Mesothelial cell of epicardium (in vitro differentiated cells): Measurements from ENCODE around the gene AFDN. TPM values are rescaled to one million over a fixed set of nuclear protein-coding genes. Genes with fewer than 3 reads are reported as not detected.

ENCODE experiments used
- DNase-seq, 2 experiments: peaks; one replicate each; pipeline ENCODE4 v3.0.0; 2021; ENCODE audit warnings: low spot score in 2 of 2; ENCODE audit not compliant: unreplicated experiment in 2 of 2
- H3K27ac Mint-ChIP-seq: 2 replicates; pipeline ENCODE4 v1.8.0; 2021; ENCODE audit warnings: mixed read lengths
- H3K27me3 Mint-ChIP-seq: 2 replicates; pipeline ENCODE4 v1.8.0; 2021; ENCODE audit warnings: low read depth, mixed read lengths
- H3K36me3 Mint-ChIP-seq: 2 replicates; pipeline ENCODE4 v1.8.0; 2021; ENCODE audit warnings: mixed read lengths
- H3K4me1 Mint-ChIP-seq: 2 replicates; pipeline ENCODE4 v1.8.0; 2021; ENCODE audit warnings: mixed read lengths
- H3K4me3 Mint-ChIP-seq: 2 replicates; pipeline ENCODE4 v1.8.0; 2021; ENCODE audit warnings: mild to moderate bottlenecking, moderate library complexity, mixed read lengths
- H3K9me3 Mint-ChIP-seq: 2 replicates; pipeline ENCODE4 v1.8.0; 2021; ENCODE audit warnings: mixed read lengths
- total RNA-seq: library from RNA; stranded (reverse); gene quantifications from 3 replicates; pipeline ENCODE4 v1.2.1, GENCODE V29; 2021
- TF ChIP-seq, protein P1 (sequence below): fragments of 200-600 bp; sonication (generic); IDR thresholded peaks from one replicate; pipeline ENCODE4 v1.5.0; 2021; ENCODE audit warnings: antibody characterized with exemption; ENCODE audit not compliant: unreplicated experiment

Gene AFDN
- total RNA-seq, 1 donor from 2014 or later = 284 TPM

GRCh38 chr6:167860550-167861226 is 34.0 kb downstream of the AFDN start:
- H3K4me1 Mint-ChIP-seq = peaks cover 59% of the 10 kb centered on the region

DNA sequence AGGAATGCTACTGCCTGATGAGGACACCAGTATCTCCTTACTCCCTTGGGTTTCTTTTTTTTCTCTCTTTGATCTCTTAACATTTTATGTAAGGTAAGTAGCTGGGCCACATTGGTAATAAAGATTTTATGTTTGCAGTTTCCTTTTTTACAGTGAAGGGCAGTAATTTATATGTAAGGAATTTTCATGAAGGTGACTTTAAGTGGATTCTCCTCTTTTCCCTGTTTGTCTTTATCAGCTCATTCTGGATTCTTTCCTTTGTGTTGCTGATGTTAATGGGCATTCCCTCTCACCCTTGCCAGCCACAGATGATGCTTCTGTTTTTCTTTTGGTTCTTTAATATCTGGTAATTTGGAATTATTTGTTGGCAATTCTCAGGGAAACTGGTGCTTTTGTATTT is 34.7 kb downstream of the AFDN start:
- no peaks in the 10 kb centered on the region for H3K9me3 Mint-ChIP-seq
- peak overlapping the region; percentile 89 for H3K27ac Mint-ChIP-seq
- H3K36me3 Mint-ChIP-seq = peaks cover 11% of the 10 kb centered on the region
- TF ChIP-seq, protein P1, sequence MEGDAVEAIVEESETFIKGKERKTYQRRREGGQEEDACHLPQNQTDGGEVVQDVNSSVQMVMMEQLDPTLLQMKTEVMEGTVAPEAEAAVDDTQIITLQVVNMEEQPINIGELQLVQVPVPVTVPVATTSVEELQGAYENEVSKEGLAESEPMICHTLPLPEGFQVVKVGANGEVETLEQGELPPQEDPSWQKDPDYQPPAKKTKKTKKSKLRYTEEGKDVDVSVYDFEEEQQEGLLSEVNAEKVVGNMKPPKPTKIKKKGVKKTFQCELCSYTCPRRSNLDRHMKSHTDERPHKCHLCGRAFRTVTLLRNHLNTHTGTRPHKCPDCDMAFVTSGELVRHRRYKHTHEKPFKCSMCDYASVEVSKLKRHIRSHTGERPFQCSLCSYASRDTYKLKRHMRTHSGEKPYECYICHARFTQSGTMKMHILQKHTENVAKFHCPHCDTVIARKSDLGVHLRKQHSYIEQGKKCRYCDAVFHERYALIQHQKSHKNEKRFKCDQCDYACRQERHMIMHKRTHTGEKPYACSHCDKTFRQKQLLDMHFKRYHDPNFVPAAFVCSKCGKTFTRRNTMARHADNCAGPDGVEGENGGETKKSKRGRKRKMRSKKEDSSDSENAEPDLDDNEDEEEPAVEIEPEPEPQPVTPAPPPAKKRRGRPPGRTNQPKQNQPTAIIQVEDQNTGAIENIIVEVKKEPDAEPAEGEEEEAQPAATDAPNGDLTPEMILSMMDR = no peak
- DNase-seq = no peak
- no peaks in the 10 kb centered on the region for H3K27me3 Mint-ChIP-seq
- peaks cover 55% of the 10 kb centered on the region for H3K4me1 Mint-ChIP-seq
- H3K4me3 Mint-ChIP-seq = no peak overlapping the region

More at GRCh38 chr6:167860550-167861226, 34.0 kb downstream of the AFDN start:
- TF ChIP-seq, protein P1 = no peak
- peaks cover 9% of the 10 kb centered on the region for H3K36me3 Mint-ChIP-seq
- no peaks in the 10 kb centered on the region for H3K9me3 Mint-ChIP-seq
- H3K27me3 Mint-ChIP-seq = no peaks in the 10 kb centered on the region
- no peak overlapping the region for H3K4me3 Mint-ChIP-seq
- DNase-seq = no peak
- H3K27ac Mint-ChIP-seq = peak overlapping the region; percentile 88

GRCh38 chr6:167863897-167864296 is 37.2 kb downstream of the AFDN start:
- TF ChIP-seq, protein P1 = no peak
- Mint-ChIP-seq H3K9me3 (no peaks in the 10 kb centered on the region), H3K27me3 (no peaks in the 10 kb centered on the region), H3K27ac (no peak overlapping the region), H3K4me1 (peaks cover 49% of the 10 kb centered on the region), H3K36me3 (peaks cover 22% of the 10 kb centered on the region), H3K4me3 (no peak overlapping the region)
- no peak for DNase-seq

DNA sequence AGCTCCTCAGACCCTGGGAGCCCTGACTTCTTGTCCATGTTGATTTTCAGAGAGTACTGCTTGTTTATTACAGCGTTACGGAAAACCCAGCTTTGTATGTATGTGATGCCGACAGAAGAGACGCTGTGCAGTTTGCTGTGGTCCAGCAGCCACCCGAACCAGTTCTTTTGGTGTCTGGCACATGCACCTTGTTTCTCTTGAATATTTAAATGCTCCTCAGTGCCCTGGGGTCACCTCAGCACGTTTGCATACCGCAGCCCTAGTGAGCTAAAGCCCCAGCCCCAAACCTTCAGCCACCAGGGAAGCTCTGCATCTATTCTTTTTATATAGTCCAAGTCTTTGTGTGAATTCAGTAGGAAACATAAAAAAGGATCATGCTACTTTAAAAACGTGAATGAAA is 39.9 kb downstream of the AFDN start:
- Mint-ChIP-seq H3K4me3 (no peak overlapping the region), H3K27ac (peak overlapping the region; percentile 39), H3K9me3 (no peaks in the 10 kb centered on the region), H3K27me3 (no peaks in the 10 kb centered on the region), H3K36me3 (peaks cover 25% of the 10 kb centered on the region), H3K4me1 (peaks cover 45% of the 10 kb centered on the region)
- no peak for DNase-seq
- TF ChIP-seq, protein P1 = no peak

DNA sequence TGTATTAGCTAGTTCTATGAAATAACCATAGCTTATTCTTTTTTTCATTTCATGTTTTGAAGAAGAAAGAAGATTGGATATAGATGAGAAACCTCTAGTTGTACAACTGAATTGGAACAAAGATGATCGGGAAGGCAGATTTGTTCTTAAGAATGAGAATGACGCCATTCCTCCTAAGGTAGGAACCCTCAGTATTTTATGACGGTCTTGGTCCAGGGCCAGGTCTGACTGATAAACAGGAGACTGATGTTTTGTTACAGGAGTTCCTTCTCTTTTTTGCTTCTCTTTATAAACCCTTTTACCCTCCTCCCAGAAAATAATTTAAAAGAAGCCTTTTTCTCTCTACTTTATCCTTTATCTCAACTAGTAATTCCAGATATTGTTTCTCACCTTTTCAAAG is 43.6 kb downstream of the AFDN start:
- no peaks in the 10 kb centered on the region for H3K9me3 Mint-ChIP-seq
- peak overlapping the region; percentile 80 for H3K27ac Mint-ChIP-seq
- no peak for DNase-seq
- H3K36me3 Mint-ChIP-seq = peaks cover 32% of the 10 kb centered on the region
- peaks cover 38% of the 10 kb centered on the region for H3K4me1 Mint-ChIP-seq
- H3K27me3 Mint-ChIP-seq = no peaks in the 10 kb centered on the region
- no peak overlapping the region for H3K4me3 Mint-ChIP-seq
- TF ChIP-seq, protein P1 = no peak
